H1 (cell line): ENCODE results near the gene IQGAP3.

ENCODE experiments used
- ATF3 ChIP-seq: IDR thresholded peaks from 2 replicates; pipeline ENCODE4 v1.6.1; 2011; ENCODE audit warnings: low read depth, mild to moderate bottlenecking, low read length; ENCODE audit not compliant: insufficient read depth
- EZH2 ChIP-seq: fragments of 200-600 bp; sonication (generic); IDR thresholded peaks from 2 replicates; pipeline ENCODE4 v1.7.1; 2012; ENCODE audit warnings: low read depth, mild to moderate bottlenecking, moderate library complexity, low read length, inconsistent platforms; ENCODE audit not compliant: severe bottlenecking
- GABPA ChIP-seq: IDR thresholded peaks from 2 replicates; pipeline ENCODE4 v1.6.1; 2011; ENCODE audit warnings: mild to moderate bottlenecking, low read length, moderate library complexity, borderline replicate concordance; ENCODE audit not compliant: insufficient read depth
- JUN ChIP-seq: IDR thresholded peaks from 2 replicates; pipeline ENCODE4 v1.6.1; 2011; ENCODE audit warnings: low read depth, mild to moderate bottlenecking, improper control_type of control experiment, low read length
- RAD21 ChIP-seq, 2 experiments: IDR thresholded peaks in 1 of 2; conservative IDR thresholded peaks in 1 of 2; 2 replicates each; pipeline ENCODE4 v1.6.1; 2011; ENCODE audit warnings: low read depth in 2 of 2, low read length in 2 of 2, improper control_type of control experiment in 1 of 2, inconsistent platforms in 1 of 2, mild to moderate bottlenecking in 1 of 2, moderate library complexity in 1 of 2
- RFX5 ChIP-seq: IDR thresholded peaks from 2 replicates; pipeline ENCODE4 v1.6.1; 2011; ENCODE audit warnings: low read depth, low read length, improper control_type of control experiment, borderline replicate concordance
- RNF2 ChIP-seq: fragments of 200-900, 300-1000 bp; sonication (generic); IDR thresholded peaks from 2 replicates; pipeline ENCODE4 v1.7.1; 2016; ENCODE audit warnings: borderline replicate concordance, low read depth, mild to moderate bottlenecking, antibody characterized with exemption, low read length; ENCODE audit not compliant: poor library complexity, severe bottlenecking; ENCODE audit errors: missing control alignments
- TEAD4 ChIP-seq: IDR thresholded peaks from 2 replicates; pipeline ENCODE4 v1.6.1; 2012; ENCODE audit warnings: low read depth, low read length, inconsistent platforms, mixed read lengths

GRCh38 chr1:156528231-156528630, 44.1 kb downstream of the IQGAP3 start:
- TF ChIP-seq ATF3 = no peak
- no peak for TF ChIP-seq RAD21 (IDR thresholded peaks at IDR 0.05 in 1 of 2, conservative IDR thresholded peaks at IDR 0.05 in 1 of 2; ENCODE audit: low read depth in 2 of 2, low read length in 2 of 2)
- TF ChIP-seq RFX5 = no peak
- no peak for TF ChIP-seq RNF2
- TF ChIP-seq GABPA = no peak
- no peak for TF ChIP-seq JUN
- TF ChIP-seq TEAD4 = no peak
- TF ChIP-seq EZH2 = no peak
